K562 (cell line): ENCODE results near the gene NBPF3. TPM values are rescaled to one million over a fixed set of nuclear protein-coding genes. Genes with fewer than 3 reads are reported as not detected.

Experiments
- ATAC-seq: fragments of 200-7000 bp; cut with Tn5 transposase; 3 replicates; pipeline ENCODE4 v1.9.1; 2020; ENCODE audit warnings: moderate library complexity
- BruUV-seq: library from RNA; stranded (reverse); fragments of 400-500 nt; replicated peaks from 2 replicates; lab custom pipeline; 2021; lab: Mats Ljungman, UMichigan
- CTCF ChIA-PET: fragments of 300-600 bp; formaldehyde crosslinking; extraction: SDS; loops from one replicate; lab custom pipeline; 2021; ENCODE audit warnings: low intra/inter-chr PET ratio; lab: Yijun Ruan, JAX
- POLR2A ChIA-PET: fragments of 300-600, 350-650 bp; sonication (Branson Sonifier 250); formaldehyde crosslinking; extraction: SDS; loops from one replicate; lab custom pipeline; 2021; ENCODE audit warnings: antibody characterized with exemption, inconsistent platforms; lab: Yijun Ruan, JAX
- DNase-seq, 4 experiments: peaks; one replicate each; pipeline versions ENCODE4 v3.0.0 to v3.0.0-alpha.2; 2011 to 2018; ENCODE audit warnings: low spot score in 3 of 4, mixed read lengths in 3 of 4; ENCODE audit errors: extremely low read depth in 1 of 4
- FAIRE-seq: peaks from 2 replicates; lab custom pipeline; 2011; peaks lifted over from hg19 to GRCh38; lab: Jason Lieb, UNC
- H2AFZ ChIP-seq: 2 replicates; pipeline ENCODE4 v1.6.0; 2011; ENCODE audit warnings: low read depth, low read length, control low read depth, inconsistent platforms
- H3K27ac ChIP-seq: fragments of 200-600 bp; 3 replicates; pipeline ENCODE4 v1.8.0; 2011; ENCODE audit warnings: low read depth, mild to moderate bottlenecking, control low read depth, inconsistent platforms, low read length, moderate library complexity, mixed read lengths; ENCODE audit errors: extremely low read depth
- H3K27me3 ChIP-seq, 2 experiments: fragments of 300-600 bp in 1 of 2; 2 replicates in 1 of 2; 3 replicates in 1 of 2; pipeline versions ENCODE4 v1.6.0 to v1.8.0; 2011; ENCODE audit warnings: inconsistent platforms in 2 of 2, low read length in 2 of 2, mild to moderate bottlenecking in 1 of 2, mixed read lengths in 1 of 2, moderate library complexity in 1 of 2; ENCODE audit not compliant: control insufficient read depth in 2 of 2, insufficient read depth in 2 of 2
- H3K36me3 ChIP-seq: fragments of 300-600 bp; 3 replicates; pipeline ENCODE4 v1.8.0; 2011; ENCODE audit warnings: mild to moderate bottlenecking, low read length, inconsistent platforms; ENCODE audit not compliant: control insufficient read depth, insufficient read depth
- H3K4me1 ChIP-seq, 2 experiments: fragments of 200-600 bp in 1 of 2; replicated peaks in 1 of 2; 2 replicates in 1 of 2; 3 replicates in 1 of 2; pipeline versions ENCODE4 v1.5.1 to v1.8.0; 2011; ENCODE audit warnings: inconsistent platforms in 2 of 2, low read length in 2 of 2, mild to moderate bottlenecking in 1 of 2, mixed read lengths in 1 of 2, moderate library complexity in 1 of 2; ENCODE audit not compliant: control insufficient read depth in 2 of 2, insufficient read depth in 2 of 2
- H3K4me2 ChIP-seq: 2 replicates; pipeline ENCODE4 v1.6.1; 2011; ENCODE audit warnings: low read length, control low read depth, inconsistent platforms, mixed read lengths; ENCODE audit not compliant: insufficient read depth
- H3K4me3 ChIP-seq: fragments of 200-600 bp; sonication (generic), shearing (Covaris generic); 2 replicates; pipeline ENCODE4 v1.5.1; 2016; ENCODE audit warnings: control low read depth, inconsistent platforms
- H3K79me2 ChIP-seq: fragments of 200-600 bp; 3 replicates; pipeline ENCODE4 v1.8.0; 2011; ENCODE audit warnings: low read length, inconsistent platforms; ENCODE audit not compliant: control insufficient read depth, insufficient read depth
- H3K9ac ChIP-seq, 2 experiments: 2 replicates each; pipeline versions ENCODE4 v1.6.0 to v1.6.1; 2011; ENCODE audit warnings: low read depth in 2 of 2, low read length in 2 of 2, control low read depth in 1 of 2, inconsistent platforms in 1 of 2, mild to moderate bottlenecking in 1 of 2, mixed read lengths in 1 of 2; ENCODE audit not compliant: insufficient read depth in 1 of 2
- H3K9me1 ChIP-seq: one replicate; pipeline ENCODE4 v1.6.0; 2011; ENCODE audit warnings: inconsistent platforms, mild to moderate bottlenecking, low read length, moderate library complexity; ENCODE audit not compliant: control insufficient read depth, insufficient read depth
- H3K9me3 ChIP-seq: replicated peaks from 2 replicates; pipeline ENCODE4 v1.5.1; 2011; ENCODE audit warnings: low read depth, low read length, inconsistent platforms; ENCODE audit not compliant: control insufficient read depth, insufficient read depth
- H4K20me1 ChIP-seq: replicated peaks from 2 replicates; pipeline ENCODE4 v1.6.1; 2011; ENCODE audit warnings: low read length, inconsistent platforms, mixed read lengths; ENCODE audit not compliant: control insufficient read depth, insufficient read depth
- ATF4 ChIP-seq: fragments of 450-650 bp; formaldehyde crosslinking; IDR thresholded peaks from 2 replicates; pipeline ENCODE4 v1.4.0; 2022; ENCODE audit warnings: mild to moderate bottlenecking, moderate library complexity
- E2F4 ChIP-seq: sonication (generic); formaldehyde crosslinking; IDR thresholded peaks from 2 replicates; pipeline ENCODE4 v1.8.0; 2022; ENCODE audit warnings: mild to moderate bottlenecking, low read depth, missing genetic modification reagents
- MAFG ChIP-seq: fragments of 450-650 bp; conservative IDR thresholded peaks from 2 replicates; pipeline ENCODE4 v1.6.1; 2016; ENCODE audit warnings: missing genetic modification characterization, missing compliant biosample characterization
- TEAD2 ChIP-seq: fragments of 450-650 bp; IDR thresholded peaks from 2 replicates; pipeline ENCODE4 v1.6.1; 2016; ENCODE audit warnings: missing genetic modification characterization, control low read depth, missing compliant biosample characterization
- ZBTB5 ChIP-seq: fragments of 450-650 bp; IDR thresholded peaks from 2 replicates; pipeline ENCODE4 v1.6.1; 2017; ENCODE audit warnings: antibody characterized with exemption
- ZNF717 ChIP-seq: fragments of 250-450 bp; sonication (Bioruptor Pico); IDR thresholded peaks from 2 replicates; pipeline ENCODE4 v1.5.0; 2021
- WGBS: fragments of 100-300 bp; shearing (Covaris generic); methylation state at CpG from one replicate; pipeline ENCODE4 v1.1.6; 2016; ENCODE audit warnings: low coverage, mixed read lengths; ENCODE audit not compliant: insufficient coverage; ENCODE audit errors: missing lambda C conversion rate; 5-methylcytosine and 5-hydroxymethylcytosine counted together
- in situ Hi-C: fragments of 300-500 bp; cut with MboI; formaldehyde crosslinking; loops from 4 replicates; pipeline ENCODE4 v1.15.0; 2018; ENCODE audit warnings: inconsistent platforms, mixed read lengths
- intact Hi-C: fragments of 100-400 bp; cut with micrococcal nuclease; formaldehyde crosslinking; loops from 2 replicates; pipeline ENCODE4 v1.14.2; 2022
- polyA plus RNA-seq, 8 experiments: library from polyadenylated mRNA; depleted of rRNA in 4 of 8; stranded (reverse) in 5 of 8; unstranded in 3 of 8; fragments of >200 nt; fragmentation: Nextera tagmentation in 2 of 8; fragmentation: Illumina TruSeq in 1 of 8; extraction: Ambion mirVana in 2 of 8; extraction: Trizol in 1 of 8; gene quantifications; 2 replicates each; pipeline versions ENCODE4 v1.2.1 to v1.2.3, GENCODE V29; 2011 to 2014; ENCODE audit warnings: inconsistent platforms in 1 of 8, missing spikeins in 1 of 8
- total RNA-seq, 7 experiments: library from RNA; depleted of rRNA in 6 of 7; stranded (reverse); fragments of >200 nt in 6 of 7; fragmentation: Illumina TruSeq in 2 of 7; extraction: Trizol in 2 of 7; gene quantifications; 2 replicates each; pipeline versions ENCODE4 v1.2.1 to v1.2.3, GENCODE V29; 2011 to 2021; ENCODE audit warnings: low replicate concordance in 1 of 7

NBPF3 gene
- total and polyA plus RNA-seq, 9 of the 15 experiments (the other 6 are each of a cell fraction or from before 2014, with no cell fraction given): 1.5 to 7.3 (median 5.4) TPM

- H3K9ac ChIP-seq: no peak overlapping the region
- TF ChIP-seq E2F4 (no peak), ATF4 (CRISPR knock-in tag) (no peak), TEAD2 (no peak), ZNF717 (CRISPR knock-in tag) (no peak), ZBTB5 (no peak), MAFG (tag) (no peak)
- FAIRE-seq (no peak), DNase-seq (no peak), ATAC-seq (no peak)
- peaks cover 3 to 25% of the 10 kb centered on the region in 2 experiments; a peak in 2 of 5 replicates for H3K4me1 ChIP-seq
- peaks cover 0 to 10% of the 10 kb centered on the region in 2 experiments; a peak in 1 of 5 replicates for H3K27me3 ChIP-seq
- no peaks in the 10 kb centered on the region for H3K36me3 ChIP-seq
- in situ Hi-C loops (no loop called here), intact Hi-C loops (no loop called here)
- no peaks in the 10 kb centered on the region for H3K9me1 ChIP-seq
- no TSS peak for BruUV-seq
- ChIA-PET CTCF (no interaction called here), POLR2A (interaction anchor here (0.6 kb wide), 1 partner anchor 82 kb away, joined by 3 read pairs; no protein-coding TSS in a partner anchor)
- no peak overlapping the region for H3K4me2 ChIP-seq
- H2AFZ ChIP-seq: no peak overlapping the region
- H3K79me2 ChIP-seq: no peaks in the 10 kb centered on the region
- no peak overlapping the region for H3K4me3 ChIP-seq
- 38% methylated on average over 8 of the region's 8 CpGs for WGBS
- H4K20me1 ChIP-seq: no peaks in the 10 kb centered on the region
- H3K9me3 ChIP-seq: no peaks in the 10 kb centered on the region
- H3K27ac ChIP-seq: no peak overlapping the region
Measured at GRCh38 chr1:21434394-21434793, 5.5 kb upstream of the NBPF3 start.
